ENCODE data around the gene MOCS3. TPM values are rescaled to one million over a fixed set of nuclear protein-coding genes. Genes with fewer than 3 reads are reported as not detected.

Gene MOCS3
- polyA plus RNA-seq, 2 of the 4 experiments (the other 2 are of a cell fraction): 4.8 to 5.7 TPM

- Histone ChIP-seq H3K4me3 (peak overlapping the region; percentile 85), H3K4me1 (peaks cover 17% of the 10 kb centered on the region), H3K4me2 (peak overlapping the region; percentile 77), H3K9me3 (peaks cover 14% of the 10 kb centered on the region), H3K27ac (peak overlapping the region in 1 of 2 experiments; percentile 89; a peak in 3 of 6 replicates)
- no peak for DNase-seq (ENCODE audit: low read depth in 1 of 2, low spot score in 1 of 2)
- no peak for ATAC-seq
- 89% methylated on average over 11 of the region's 25 CpGs for WGBS (ENCODE audit: missing lambda C conversion rate)
- no peak for FAIRE-seq
- no peak for TF ChIP-seq ZFP36 (IDR thresholded peaks at IDR 0.05; ENCODE audit: borderline replicate concordance, partially characterized antibody)
- TF ChIP-seq, protein P1, sequence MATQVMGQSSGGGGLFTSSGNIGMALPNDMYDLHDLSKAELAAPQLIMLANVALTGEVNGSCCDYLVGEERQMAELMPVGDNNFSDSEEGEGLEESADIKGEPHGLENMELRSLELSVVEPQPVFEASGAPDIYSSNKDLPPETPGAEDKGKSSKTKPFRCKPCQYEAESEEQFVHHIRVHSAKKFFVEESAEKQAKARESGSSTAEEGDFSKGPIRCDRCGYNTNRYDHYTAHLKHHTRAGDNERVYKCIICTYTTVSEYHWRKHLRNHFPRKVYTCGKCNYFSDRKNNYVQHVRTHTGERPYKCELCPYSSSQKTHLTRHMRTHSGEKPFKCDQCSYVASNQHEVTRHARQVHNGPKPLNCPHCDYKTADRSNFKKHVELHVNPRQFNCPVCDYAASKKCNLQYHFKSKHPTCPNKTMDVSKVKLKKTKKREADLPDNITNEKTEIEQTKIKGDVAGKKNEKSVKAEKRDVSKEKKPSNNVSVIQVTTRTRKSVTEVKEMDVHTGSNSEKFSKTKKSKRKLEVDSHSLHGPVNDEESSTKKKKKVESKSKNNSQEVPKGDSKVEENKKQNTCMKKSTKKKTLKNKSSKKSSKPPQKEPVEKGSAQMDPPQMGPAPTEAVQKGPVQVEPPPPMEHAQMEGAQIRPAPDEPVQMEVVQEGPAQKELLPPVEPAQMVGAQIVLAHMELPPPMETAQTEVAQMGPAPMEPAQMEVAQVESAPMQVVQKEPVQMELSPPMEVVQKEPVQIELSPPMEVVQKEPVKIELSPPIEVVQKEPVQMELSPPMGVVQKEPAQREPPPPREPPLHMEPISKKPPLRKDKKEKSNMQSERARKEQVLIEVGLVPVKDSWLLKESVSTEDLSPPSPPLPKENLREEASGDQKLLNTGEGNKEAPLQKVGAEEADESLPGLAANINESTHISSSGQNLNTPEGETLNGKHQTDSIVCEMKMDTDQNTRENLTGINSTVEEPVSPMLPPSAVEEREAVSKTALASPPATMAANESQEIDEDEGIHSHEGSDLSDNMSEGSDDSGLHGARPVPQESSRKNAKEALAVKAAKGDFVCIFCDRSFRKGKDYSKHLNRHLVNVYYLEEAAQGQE (IDR thresholded peaks at IDR 0.05): no peak
- TF ChIP-seq HOXB5 (CRISPR knock-in tag; IDR thresholded peaks at IDR 0.05): no peak
- no peak for TF ChIP-seq HMGXB4 (CRISPR knock-in tag; IDR thresholded peaks at IDR 0.05; ENCODE audit: borderline replicate concordance)
- no peak for TF ChIP-seq HOXB13 (CRISPR knock-in tag; IDR thresholded peaks at IDR 0.05; ENCODE audit: low read depth)
- TF ChIP-seq RAD21 (conservative IDR thresholded peaks at IDR 0.05 in 1 of 2, IDR thresholded peaks at IDR 0.05 in 1 of 2): no peak
- no peak for TF ChIP-seq TP53 (CRISPR knock-in tag; IDR thresholded peaks at IDR 0.05)
- TF ChIP-seq CHD4 (IDR thresholded peaks at IDR 0.05; ENCODE audit: borderline replicate concordance): no peak
- no peak for TF ChIP-seq BHLHE40 (IDR thresholded peaks at IDR 0.05; ENCODE audit: low read depth, low read length)
- TF ChIP-seq MYC (IDR thresholded peaks at IDR 0.05; ENCODE audit: borderline replicate concordance, low read length): no peak
- TF ChIP-seq ESRRA (IDR thresholded peaks at IDR 0.05; ENCODE audit: borderline replicate concordance, low read length): no peak
- POLR2A ChIA-PET: interaction anchor here (1.0 kb wide), 1 partner anchor 22 kb away, joined by 4 read pairs; no protein-coding TSS in a partner anchor
- CTCF ChIA-PET: interaction anchor here (1.0 to 2.3 kb wide), 3 partner anchors 125 to 347 kb away, joined by 3 to 10 read pairs (median 3); partner anchors contain the start of gene BCAS4
These were observed 1.0 kb downstream of the MOCS3 start for GRCh38 chr20:50959543-50960126.

DNA sequence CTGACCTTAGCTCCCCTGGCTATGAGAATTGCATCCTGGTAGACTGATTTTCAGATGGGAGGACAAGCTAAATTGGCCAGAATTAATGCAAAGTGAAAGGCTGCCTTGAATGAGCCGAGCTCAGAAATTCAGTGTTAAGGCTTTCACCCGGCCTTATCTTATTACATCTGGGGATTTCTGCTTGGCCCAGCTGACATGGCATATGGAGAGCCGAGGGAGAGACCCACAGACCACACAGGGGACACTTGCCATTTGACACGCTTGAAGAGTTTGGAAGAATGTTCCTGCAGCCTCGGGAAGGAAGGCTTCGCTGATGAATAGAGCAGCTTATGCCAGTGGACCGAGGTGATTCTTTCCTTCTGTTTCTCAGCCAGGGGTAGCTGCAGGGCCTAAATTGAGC, 9.0 kb downstream of the MOCS3 start:
- DNase-seq (ENCODE audit: low read depth in 1 of 2, low spot score in 1 of 2): no peak
- ChIA-PET POLR2A (interaction anchor here (2.6 kb wide), 1 partner anchor 9 kb away, joined by 11 read pairs; the partner anchor contains the start of genes DPM1 and MOCS3), CTCF (interaction anchor here (0.7 to 1.9 kb wide), 5 partner anchors 9 to 520 kb away, joined by 3 to 9 read pairs (median 4); partner anchors contain the start of gene MOCS3)
- WGBS (ENCODE audit: missing lambda C conversion rate): 48% methylated on average over 7 of the region's 7 CpGs
- H3K4me3 ChIP-seq: no peak overlapping the region
- H3K4me1 ChIP-seq: no peaks in the 10 kb centered on the region
- peaks cover under 1% of the 10 kb centered on the region; the same call in 1 of the 3 replicates for H3K9me3 ChIP-seq
- TF ChIP-seq, protein P2, sequence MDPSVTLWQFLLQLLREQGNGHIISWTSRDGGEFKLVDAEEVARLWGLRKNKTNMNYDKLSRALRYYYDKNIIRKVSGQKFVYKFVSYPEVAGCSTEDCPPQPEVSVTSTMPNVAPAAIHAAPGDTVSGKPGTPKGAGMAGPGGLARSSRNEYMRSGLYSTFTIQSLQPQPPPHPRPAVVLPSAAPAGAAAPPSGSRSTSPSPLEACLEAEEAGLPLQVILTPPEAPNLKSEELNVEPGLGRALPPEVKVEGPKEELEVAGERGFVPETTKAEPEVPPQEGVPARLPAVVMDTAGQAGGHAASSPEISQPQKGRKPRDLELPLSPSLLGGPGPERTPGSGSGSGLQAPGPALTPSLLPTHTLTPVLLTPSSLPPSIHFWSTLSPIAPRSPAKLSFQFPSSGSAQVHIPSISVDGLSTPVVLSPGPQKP (IDR thresholded peaks at IDR 0.05; ENCODE audit: low read depth, low read length): no peak
- TF ChIP-seq POLR2AphosphoS2 (conservative IDR thresholded peaks at IDR 0.05; ENCODE audit: low read length) (no peak), BHLHE40 (IDR thresholded peaks at IDR 0.05; ENCODE audit: low read depth, low read length) (no peak), FOSB (CRISPR knock-in tag; IDR thresholded peaks at IDR 0.05) (no peak), RARB (CRISPR knock-in tag; IDR thresholded peaks at IDR 0.05) (no peak), CHD4 (IDR thresholded peaks at IDR 0.05; ENCODE audit: borderline replicate concordance) (no peak), HOXB5 (CRISPR knock-in tag; IDR thresholded peaks at IDR 0.05) (no peak), RAD21 (conservative IDR thresholded peaks at IDR 0.05 in 1 of 2, IDR thresholded peaks at IDR 0.05 in 1 of 2) (no peak), TP53 (CRISPR knock-in tag; IDR thresholded peaks at IDR 0.05) (no peak), PBX3 (IDR thresholded peaks at IDR 0.05) (no peak), FOXS1 (CRISPR knock-in tag; IDR thresholded peaks at IDR 0.05) (no peak), ZSCAN20 (CRISPR knock-in tag; IDR thresholded peaks at IDR 0.05) (no peak), E2F6 (IDR thresholded peaks at IDR 0.05; ENCODE audit: borderline replicate concordance, low read depth) (no peak)
- TF ChIP-seq, protein P1 (IDR thresholded peaks at IDR 0.05): no peak
- H3K4me2 ChIP-seq: no peak overlapping the region
- FAIRE-seq: no peak
- ATAC-seq: no peak
- no peak overlapping the region for H3K27ac ChIP-seq

Data from A549 (cell line).